SK-N-SH treated with all-trans-retinoic acid at 6 μM for 48 hours (cell line): ENCODE results near the gene PFKFB1.

ENCODE experiments used
- ATAC-seq: fragments of 200-7000 bp; cut with Tn5 transposase; 3 replicates; pipeline ENCODE4 v1.9.1; 2020; ENCODE audit warnings: mild to moderate bottlenecking, moderate library complexity
- BACH2 ChIP-seq: fragments of 250-450 bp; sonication (Bioruptor Pico); IDR thresholded peaks from 2 replicates; pipeline ENCODE4 v1.9.0; 2021; ENCODE audit warnings: mild to moderate bottlenecking, borderline replicate concordance
- CREB5 ChIP-seq: fragments of 250-450 bp; sonication (Bioruptor Pico); IDR thresholded peaks from 2 replicates; pipeline ENCODE4 v1.5.1; 2020; ENCODE audit warnings: low read depth, mild to moderate bottlenecking, moderate library complexity
- CSDC2 ChIP-seq: fragments of 250-450 bp; sonication (Bioruptor Pico); IDR thresholded peaks from 2 replicates; pipeline ENCODE4 v1.5.0; 2020; ENCODE audit warnings: mild to moderate bottlenecking, moderate library complexity
- ESRRG ChIP-seq: fragments of 250-450 bp; sonication (Bioruptor Pico); IDR thresholded peaks from 2 replicates; pipeline ENCODE4 v1.6.1; 2021; ENCODE audit warnings: mild to moderate bottlenecking
- GLIS3 ChIP-seq: fragments of 250-450 bp; sonication (Bioruptor Pico); IDR thresholded peaks from 2 replicates; pipeline ENCODE4 v1.5.0; 2020; ENCODE audit warnings: mild to moderate bottlenecking, moderate library complexity
- ISL1 ChIP-seq: fragments of 250-450 bp; sonication (Bioruptor Pico); IDR thresholded peaks from 2 replicates; pipeline ENCODE4 v2.1.2; 2022; ENCODE audit warnings: mild to moderate bottlenecking, moderate library complexity
- OSR1 ChIP-seq: fragments of 250-450 bp; sonication (Bioruptor Pico); IDR thresholded peaks from 2 replicates; pipeline ENCODE4 v1.8.0; 2022; ENCODE audit warnings: moderate library complexity, mild to moderate bottlenecking, inconsistent platforms
- PATZ1 ChIP-seq: fragments of 250-450 bp; sonication (Bioruptor Pico); IDR thresholded peaks from 2 replicates; pipeline ENCODE4 v1.8.0; 2020; ENCODE audit warnings: mild to moderate bottlenecking, moderate library complexity, borderline replicate concordance
- POU6F1 ChIP-seq: fragments of 250-450 bp; sonication (Bioruptor Pico); IDR thresholded peaks from 2 replicates; pipeline ENCODE4 v1.8.0; 2021; ENCODE audit warnings: low read depth, mild to moderate bottlenecking, moderate library complexity, borderline replicate concordance
- PPARA ChIP-seq: fragments of 250-450 bp; sonication (Bioruptor Pico); IDR thresholded peaks from 2 replicates; pipeline ENCODE4 v1.5.0; 2020; ENCODE audit warnings: mild to moderate bottlenecking, borderline replicate concordance
- RARB ChIP-seq: fragments of 250-450 bp; sonication (Bioruptor Pico); IDR thresholded peaks from 2 replicates; pipeline ENCODE4 v1.8.0; 2021; ENCODE audit warnings: mild to moderate bottlenecking, moderate library complexity
- SNAI2 ChIP-seq: fragments of 250-450 bp; sonication (Bioruptor Pico); IDR thresholded peaks from 2 replicates; pipeline ENCODE4 v1.5.0; 2020; ENCODE audit warnings: mild to moderate bottlenecking, moderate library complexity
- TCF4 ChIP-seq: fragments of 250-450 bp; sonication (Bioruptor Pico); IDR thresholded peaks from 2 replicates; pipeline ENCODE4 v1.8.0; 2021; ENCODE audit warnings: mild to moderate bottlenecking, moderate library complexity, borderline replicate concordance
- TOX ChIP-seq: fragments of 250-450 bp; sonication (Bioruptor Pico); IDR thresholded peaks from 2 replicates; pipeline ENCODE4 v1.8.0; 2021; ENCODE audit warnings: mild to moderate bottlenecking, moderate library complexity, borderline replicate concordance
- TSHZ2 ChIP-seq: fragments of 250-450 bp; sonication (Bioruptor Pico); IDR thresholded peaks from 2 replicates; pipeline ENCODE4 v1.5.0; 2020; ENCODE audit warnings: mild to moderate bottlenecking, moderate library complexity
- ZC3H10 ChIP-seq: fragments of 250-450 bp; sonication (Bioruptor Pico); IDR thresholded peaks from 2 replicates; pipeline ENCODE4 v1.5.1; 2021; ENCODE audit warnings: mild to moderate bottlenecking, moderate library complexity
- ZFP3 ChIP-seq: fragments of 250-450 bp; sonication (Bioruptor Pico); IDR thresholded peaks from 2 replicates; pipeline ENCODE4 v1.5.0; 2020; ENCODE audit warnings: mild to moderate bottlenecking, moderate library complexity
- ZFP30 ChIP-seq: fragments of 450-650 bp; formaldehyde crosslinking; IDR thresholded peaks from 2 replicates; pipeline ENCODE4 v1.5.0; 2022; ENCODE audit warnings: mild to moderate bottlenecking, moderate library complexity
- ZNF565 ChIP-seq: fragments of 450-650 bp; formaldehyde crosslinking; conservative IDR thresholded peaks from 2 replicates; pipeline ENCODE4 v1.5.0; 2020; ENCODE audit warnings: low read depth, mild to moderate bottlenecking, moderate library complexity
- ZNF70 ChIP-seq: fragments of 450-650 bp; formaldehyde crosslinking; IDR thresholded peaks from 2 replicates; pipeline ENCODE4 v1.5.0; 2020; ENCODE audit warnings: mild to moderate bottlenecking, moderate library complexity
- ZNF8 ChIP-seq: fragments of 450-650 bp; formaldehyde crosslinking; IDR thresholded peaks from 2 replicates; pipeline ENCODE4 v1.5.0; 2020; ENCODE audit warnings: mild to moderate bottlenecking, moderate library complexity
- TF ChIP-seq, protein P1 (sequence below): fragments of 250-450 bp; sonication (Bioruptor Pico); IDR thresholded peaks from 2 replicates; pipeline ENCODE4 v1.5.1; 2021; ENCODE audit warnings: mild to moderate bottlenecking, moderate library complexity

PFKFB1 gene

DNA sequence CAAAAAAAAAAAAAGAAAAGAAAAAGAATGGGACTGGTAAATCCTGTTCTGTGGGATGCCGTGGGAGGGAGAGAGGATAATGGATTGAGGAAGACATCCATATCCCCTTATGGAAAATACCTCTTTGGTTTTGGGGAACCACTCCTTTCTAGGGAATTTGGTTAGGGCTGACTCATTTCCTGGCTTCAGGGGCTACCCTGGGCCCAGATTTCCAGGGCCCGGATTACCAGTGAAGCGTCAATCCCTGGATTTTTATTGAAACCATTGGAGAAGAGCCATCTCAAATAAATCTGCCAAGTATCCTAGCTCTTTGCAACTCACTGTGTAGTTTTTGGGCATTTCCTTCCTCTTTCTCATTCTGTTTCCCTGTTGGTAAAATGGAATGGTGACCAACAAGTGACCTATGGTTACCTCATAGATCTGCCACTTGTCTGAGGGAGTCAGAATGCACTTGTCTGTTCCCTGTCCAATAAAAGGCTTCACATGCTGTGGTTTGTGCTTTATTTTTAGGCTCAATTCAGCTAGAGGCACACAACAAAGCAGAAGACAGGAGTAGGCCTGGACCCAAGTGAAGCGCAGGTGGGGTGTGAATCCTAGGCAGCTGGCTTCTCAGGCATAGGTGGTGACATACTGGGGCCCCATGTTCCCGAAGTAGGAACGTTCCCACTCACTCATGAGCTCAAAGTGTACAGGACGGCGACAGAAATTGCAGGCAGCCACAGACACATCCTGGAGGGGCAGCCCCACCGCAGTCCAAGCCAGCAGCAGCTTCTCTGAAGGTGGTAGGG, 14.8 kb upstream of the PFKFB1 start:
- TF ChIP-seq PATZ1 (CRISPR knock-in tag), result no peak
- no peak for TF ChIP-seq CSDC2 (CRISPR knock-in tag)
- no peak for TF ChIP-seq GLIS3 (CRISPR knock-in tag)
- TF ChIP-seq ZNF565, result no peak
- no peak for TF ChIP-seq TOX (CRISPR knock-in tag)
- no peak for TF ChIP-seq TSHZ2 (CRISPR knock-in tag)
- no peak for TF ChIP-seq BACH2 (CRISPR knock-in tag)
- no peak for TF ChIP-seq POU6F1 (CRISPR knock-in tag)
- no peak for TF ChIP-seq ZFP3 (CRISPR knock-in tag)
- no peak for TF ChIP-seq ESRRG
- TF ChIP-seq ZFP30 (CRISPR knock-in tag), result no peak
- TF ChIP-seq, protein P1, sequence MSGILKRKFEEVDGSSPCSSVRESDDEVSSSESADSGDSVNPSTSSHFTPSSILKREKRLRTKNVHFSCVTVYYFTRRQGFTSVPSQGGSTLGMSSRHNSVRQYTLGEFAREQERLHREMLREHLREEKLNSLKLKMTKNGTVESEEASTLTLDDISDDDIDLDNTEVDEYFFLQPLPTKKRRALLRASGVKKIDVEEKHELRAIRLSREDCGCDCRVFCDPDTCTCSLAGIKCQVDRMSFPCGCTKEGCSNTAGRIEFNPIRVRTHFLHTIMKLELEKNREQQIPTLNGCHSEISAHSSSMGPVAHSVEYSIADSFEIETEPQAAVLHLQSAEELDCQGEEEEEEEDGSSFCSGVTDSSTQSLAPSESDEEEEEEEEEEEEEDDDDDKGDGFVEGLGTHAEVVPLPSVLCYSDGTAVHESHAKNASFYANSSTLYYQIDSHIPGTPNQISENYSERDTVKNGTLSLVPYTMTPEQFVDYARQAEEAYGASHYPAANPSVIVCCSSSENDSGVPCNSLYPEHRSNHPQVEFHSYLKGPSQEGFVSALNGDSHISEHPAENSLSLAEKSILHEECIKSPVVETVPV (CRISPR knock-in tag), result no peak
- no peak for TF ChIP-seq TCF4 (CRISPR knock-in tag)
- no peak for TF ChIP-seq RARB (CRISPR knock-in tag)
- TF ChIP-seq OSR1 (CRISPR knock-in tag), result no peak
- TF ChIP-seq SNAI2 (CRISPR knock-in tag), result no peak
- TF ChIP-seq ZC3H10 (CRISPR knock-in tag), result no peak
- no peak for TF ChIP-seq PPARA (CRISPR knock-in tag)
- TF ChIP-seq ZNF70 (CRISPR knock-in tag), result no peak
- no peak for TF ChIP-seq ISL1
- peak; percentile 46 for ATAC-seq

- no peak; the same call in 1 of the 3 replicates for ATAC-seq
These were observed 13.7 kb upstream of the PFKFB1 start for GRCh38 chrX:55007656-55008055.

More at GRCh38 chrX:55007656-55008055, 13.7 kb upstream of the PFKFB1 start:
- TF ChIP-seq SNAI2 (CRISPR knock-in tag) (no peak), TOX (CRISPR knock-in tag) (no peak), ZFP3 (CRISPR knock-in tag) (no peak), CREB5 (CRISPR knock-in tag) (no peak), CSDC2 (CRISPR knock-in tag) (no peak), ESRRG (no peak), POU6F1 (CRISPR knock-in tag) (no peak), BACH2 (CRISPR knock-in tag) (no peak), TCF4 (CRISPR knock-in tag) (no peak), ZC3H10 (CRISPR knock-in tag) (no peak), ZNF565 (no peak), ISL1 (no peak), ZNF8 (CRISPR knock-in tag) (no peak), GLIS3 (CRISPR knock-in tag) (no peak), PATZ1 (CRISPR knock-in tag) (no peak), OSR1 (CRISPR knock-in tag) (no peak), RARB (CRISPR knock-in tag) (no peak), PPARA (CRISPR knock-in tag) (no peak)
- TF ChIP-seq, all 23 proteins: peak for 0
